Measurements from ENCODE around the gene PATL2.
"Not testable (repeated sequence)": the region's sequence is repeated elsewhere in the genome, so short reads cannot be mapped to it uniquely, and the experiment has no call there.

Gene PATL2

GRCh38 chr15:44690245-44690644 lies 20.9 kb downstream of the PATL2 start:
- DNase-seq (ENCODE audit: low read depth): not testable (repeated sequence)

GRCh38 chr15:44689318-44689717 lies 21.8 kb downstream of the PATL2 start:
- not testable (repeated sequence) for DNase-seq (ENCODE audit: low read depth)

GRCh38 chr15:44682809-44683682 lies 28.1 kb downstream of the PATL2 start:
- DNase-seq (ENCODE audit: low read depth): peak; percentile 58

GRCh38 chr15:44682211-44682610 lies 28.9 kb downstream of the PATL2 start:
- DNase-seq (ENCODE audit: low read depth): no peak

GRCh38 chr15:44676676-44677075 lies 34.4 kb downstream of the PATL2 start:
- DNase-seq (ENCODE audit: low read depth): no peak

- DNase-seq (ENCODE audit: low read depth): no peak
Measured at GRCh38 chr15:44675911-44676310, 35.2 kb downstream of the PATL2 start.

- DNase-seq (ENCODE audit: low read depth): no peak
Measured at GRCh38 chr15:44673639-44674038, 37.5 kb downstream of the PATL2 start.

GRCh38 chr15:44670087-44670950 lies 40.8 kb downstream of the PATL2 start:
- no peak for DNase-seq (ENCODE audit: low read depth)

- DNase-seq (ENCODE audit: low read depth): no peak
Measured at GRCh38 chr15:44668921-44669320, 42.2 kb downstream of the PATL2 start.

GRCh38 chr15:44667039-44667360 lies 44.1 kb downstream of the PATL2 start:
- no peak for DNase-seq (ENCODE audit: low read depth)

- no peak for DNase-seq (ENCODE audit: low read depth)
Measured at GRCh38 chr15:44666210-44667038, 44.7 kb downstream of the PATL2 start.

- DNase-seq (ENCODE audit: low read depth): peak; percentile 96
Measured at GRCh38 chr15:44663410-44664308, 47.5 kb downstream of the PATL2 start, which contains the start of gene SPG11. Gene SPG11, minus strand, starts transcription at chr15:44663662. Its CDS starts 15 bp downstream, at chr15:44663647.

- DNase-seq (ENCODE audit: low read depth): peak; percentile 73
Measured at GRCh38 chr15:44662478-44663409, 48.4 kb downstream of the PATL2 start.

- no peak for DNase-seq (ENCODE audit: low read depth)
Measured at GRCh38 chr15:44661576-44661975, 49.5 kb downstream of the PATL2 start.

- DNase-seq (ENCODE audit: low read depth): no peak
Measured at GRCh38 chr15:44659056-44659455, 52.1 kb downstream of the PATL2 start.

GRCh38 chr15:44657378-44657777 lies 53.7 kb downstream of the PATL2 start:
- DNase-seq (ENCODE audit: low read depth): no peak

- no peak for DNase-seq (ENCODE audit: low read depth)
Measured at GRCh38 chr15:44656913-44657312, 54.2 kb downstream of the PATL2 start.

- no peak for DNase-seq (ENCODE audit: low read depth)
Measured at GRCh38 chr15:44656298-44656697, 54.8 kb downstream of the PATL2 start.

GRCh38 chr15:44654858-44655257 lies 56.3 kb downstream of the PATL2 start:
- no peak for DNase-seq (ENCODE audit: low read depth)

- DNase-seq (ENCODE audit: low read depth): no peak
Measured at GRCh38 chr15:44647637-44648036, 63.5 kb downstream of the PATL2 start.

Measured in activated T-cell treated with anti-CD3 and anti-CD28 coated beads for 24 hours (primary cell).